GM19463 (cell line): ENCODE data around the gene HSPD1.

Experiments
- ATAC-seq: cut with Tn5 transposase; IDR thresholded peaks from one replicate; pipeline ENCODE4 v1.9.1; 2021; ENCODE audit warnings: mild to moderate bottlenecking, moderate library complexity; ENCODE audit not compliant: unreplicated experiment

Gene HSPD1

GRCh38 chr2:197442857-197443256 lies 56.8 kb downstream of the HSPD1 start:
- ATAC-seq: no peak

- ATAC-seq: no peak
Measured at GRCh38 chr2:197437380-197437779, 62.3 kb downstream of the HSPD1 start.
